Retinal pigment epithelial cell (primary cell): ENCODE measurements around the gene ZCCHC10.
"Not testable (repeated sequence)": the region's sequence is repeated elsewhere in the genome, so short reads cannot be mapped to it uniquely, and the experiment has no call there.

Experiments used
- DNase-seq: peaks from one replicate; pipeline ENCODE4 v3.0.0-alpha.2; 2010; ENCODE audit warnings: low read depth
- H3K4me3 ChIP-seq: 2 replicates; pipeline ENCODE4 v1.5.1; 2011; ENCODE audit warnings: mild to moderate bottlenecking, low read length, control low read depth, moderate library complexity
- CTCF ChIP-seq: conservative IDR thresholded peaks from 2 replicates; pipeline ENCODE4 v1.5.1; 2011; ENCODE audit warnings: low read depth, low read length, control low read depth, inconsistent platforms

The ZCCHC10 gene

DNA sequence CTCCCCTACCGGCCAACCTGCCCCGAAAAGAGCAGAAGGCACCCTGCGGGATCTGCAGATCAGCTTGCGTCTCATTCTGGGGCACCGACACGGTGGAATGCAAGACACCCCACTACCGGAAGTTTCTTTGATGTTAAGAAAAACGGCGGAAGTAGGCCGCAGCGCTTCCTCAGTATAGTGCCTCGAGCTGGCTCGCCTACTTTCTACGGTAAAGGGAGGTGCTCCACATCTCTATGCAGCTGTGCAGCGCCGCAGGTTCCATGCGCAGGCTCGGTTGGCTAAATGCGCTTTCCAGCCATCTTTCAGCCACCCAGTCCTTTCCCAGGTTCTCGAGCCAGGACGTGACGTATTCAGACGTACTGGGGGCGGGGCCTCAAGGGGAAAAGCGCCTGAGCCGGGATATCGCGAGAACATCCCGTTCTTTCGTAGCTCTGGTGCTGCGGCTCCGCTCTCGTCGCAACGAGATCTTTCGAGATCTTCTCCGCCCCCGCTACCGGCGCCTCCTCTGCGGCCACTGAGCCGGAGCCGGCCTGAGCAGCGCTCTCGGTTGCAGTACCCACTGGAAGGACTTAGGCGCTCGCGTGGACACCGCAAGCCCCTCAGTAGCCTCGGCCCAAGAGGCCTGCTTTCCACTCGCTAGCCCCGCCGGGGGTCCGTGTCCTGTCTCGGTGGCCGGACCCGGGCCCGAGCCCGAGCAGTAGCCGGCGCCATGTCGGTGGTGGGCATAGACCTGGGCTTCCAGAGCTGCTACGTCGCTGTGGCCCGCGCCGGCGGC, 25.4 kb upstream of the ZCCHC10 start, which contains the start of gene HSPA4:
TSS of gene HSPA4 (plus strand) at position 472 of the 775 bp plus-strand sequence. CDS start at position 710, 238 bp downstream.
- no peak for TF ChIP-seq CTCF
- H3K4me3 ChIP-seq: peak within 1 kb of the TSS; percentile 97
- DNase-seq: peak; percentile 92

DNA sequence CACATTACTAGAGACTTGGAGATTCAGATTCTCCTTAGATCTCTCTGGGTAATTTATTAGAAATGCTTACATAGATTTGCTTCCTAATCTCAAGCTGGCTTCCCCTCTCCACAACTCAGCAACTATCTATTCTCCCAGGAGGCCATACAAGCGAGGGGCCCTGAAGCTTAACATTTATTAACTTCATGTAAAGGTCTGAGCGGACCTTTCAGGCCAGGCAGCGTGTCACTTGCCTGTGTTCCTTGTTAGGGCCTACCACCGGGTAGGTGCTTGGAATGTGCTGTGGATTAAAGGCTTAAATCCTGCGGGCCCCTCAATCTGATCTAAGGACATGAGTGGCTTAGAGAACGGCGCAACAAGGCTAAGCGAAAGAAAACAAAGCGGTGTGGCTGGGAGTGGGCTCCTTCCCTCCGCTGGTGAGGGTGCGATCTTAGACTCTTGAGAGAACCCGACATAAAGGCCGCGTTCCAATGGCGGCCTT, 24.8 kb upstream of the ZCCHC10 start:
- peak; percentile 81 for DNase-seq
- peak overlapping the region; percentile 97 for H3K4me3 ChIP-seq
- no peak for TF ChIP-seq CTCF

- no peak for TF ChIP-seq CTCF
- no peak for DNase-seq
- peak overlapping the region; percentile 97 for H3K4me3 ChIP-seq
Observed at GRCh38 chr5:133050521-133050920, 24.2 kb upstream of the ZCCHC10 start.

GRCh38 chr5:133049726-133050048, 23.3 kb upstream of the ZCCHC10 start:
- no peak for DNase-seq
- H3K4me3 ChIP-seq: no peak overlapping the region
- no peak for TF ChIP-seq CTCF

GRCh38 chr5:133048993-133049725, 22.8 kb upstream of the ZCCHC10 start:
- no peak for TF ChIP-seq CTCF
- DNase-seq: no peak
- peak overlapping the region; percentile 5 for H3K4me3 ChIP-seq

DNA sequence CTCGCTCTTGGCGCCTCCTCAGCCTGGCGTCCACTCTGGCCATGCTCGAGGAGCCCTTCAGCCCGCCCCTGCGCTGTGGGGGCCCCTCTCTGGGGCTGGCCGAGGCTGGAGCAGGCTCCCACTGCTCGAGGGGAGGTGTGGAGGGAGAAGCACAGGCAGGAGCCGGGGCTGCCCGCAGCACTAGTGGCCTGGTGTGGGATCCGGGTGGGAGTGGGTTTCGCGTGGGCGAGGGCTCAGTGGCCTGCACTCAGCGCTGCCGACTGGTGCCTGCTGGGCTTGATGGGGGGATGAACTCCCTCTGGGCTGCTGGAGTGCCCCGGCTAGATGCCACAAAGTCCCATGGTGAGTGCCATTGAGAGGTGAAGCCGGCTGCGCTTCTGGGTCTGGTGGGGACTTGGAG, 21.1 kb upstream of the ZCCHC10 start:
- DNase-seq: no peak
- no peak for TF ChIP-seq CTCF
- no peak overlapping the region for H3K4me3 ChIP-seq

- not testable (repeated sequence) for DNase-seq, H3K4me3 ChIP-seq
Observed at GRCh38 chr5:133046560-133046959, 20.2 kb upstream of the ZCCHC10 start.
